WTC11 (cell line): ENCODE results near the gene MRPS6. TPM values are rescaled to one million over a fixed set of nuclear protein-coding genes. Genes with fewer than 3 reads are reported as not detected.

Source experiments
- ATAC-seq: fragments of 200-7000 bp; cut with Tn5 transposase; 2 replicates; pipeline ENCODE4 v1.10.0; 2021; ENCODE audit warnings: mild to moderate bottlenecking, moderate library complexity
- CTCF ChIA-PET: fragments of 300-600 bp; sonication (Branson Sonifier 250); formaldehyde crosslinking; loops from one replicate; lab custom pipeline; 2021; ENCODE audit warnings: antibody characterized with exemption; lab: Charles Lee
- POLR2A ChIA-PET: fragments of 350-600 bp; sonication (Branson Sonifier 250); formaldehyde crosslinking; loops from one replicate; lab custom pipeline; 2021; ENCODE audit warnings: antibody characterized with exemption; lab: Charles Lee
- DNase-seq: peaks from one replicate; pipeline ENCODE4 v3.0.0; 2021; ENCODE audit warnings: low spot score
- H3K27ac Mint-ChIP-seq: 2 replicates; pipeline ENCODE4 v1.8.0; 2021; ENCODE audit warnings: mixed read lengths
- H3K27me3 Mint-ChIP-seq: 2 replicates; pipeline ENCODE4 v1.8.0; 2021; ENCODE audit warnings: low read depth, mild to moderate bottlenecking, moderate library complexity, mixed read lengths
- H3K36me3 Mint-ChIP-seq: 2 replicates; pipeline ENCODE4 v1.8.0; 2021; ENCODE audit warnings: mixed read lengths
- H3K4me1 Mint-ChIP-seq: 2 replicates; pipeline ENCODE4 v1.8.0; 2022; ENCODE audit warnings: mixed read lengths
- H3K4me3 Mint-ChIP-seq: 2 replicates; pipeline ENCODE4 v1.8.0; 2021; ENCODE audit warnings: mild to moderate bottlenecking, moderate library complexity, mixed read lengths
- H3K9me3 Mint-ChIP-seq: 2 replicates; pipeline ENCODE4 v1.8.0; 2021; ENCODE audit warnings: mixed read lengths
- AFF4 ChIP-seq: sonication (generic); formaldehyde crosslinking; IDR thresholded peaks from 2 replicates; pipeline ENCODE4 v1.8.1; 2023; ENCODE audit warnings: mild to moderate bottlenecking, missing genetic modification reagents, borderline replicate concordance
- E2F5 ChIP-seq: sonication (generic); formaldehyde crosslinking; IDR thresholded peaks from 2 replicates; pipeline ENCODE4 v1.8.1; 2022; ENCODE audit warnings: mild to moderate bottlenecking, moderate library complexity, missing genetic modification reagents
- GRHL2 ChIP-seq: fragments of 250-450 bp; sonication (Bioruptor Pico); IDR thresholded peaks from 2 replicates; pipeline ENCODE4 v1.8.0; 2022; ENCODE audit warnings: mild to moderate bottlenecking, moderate library complexity; ENCODE audit not compliant: insufficient replicate concordance, severe bottlenecking
- KAT7 ChIP-seq: sonication (generic); formaldehyde crosslinking; IDR thresholded peaks from 2 replicates; pipeline ENCODE4 v1.8.1; 2023; ENCODE audit warnings: missing genetic modification reagents, mild to moderate bottlenecking, borderline replicate concordance
- NFE2L1 ChIP-seq: sonication (generic); formaldehyde crosslinking; IDR thresholded peaks from 2 replicates; pipeline ENCODE4 v1.8.1; 2023; ENCODE audit warnings: missing genetic modification reagents
- PREB ChIP-seq: sonication (generic); formaldehyde crosslinking; IDR thresholded peaks from 2 replicates; pipeline ENCODE4 v1.8.1; 2022; ENCODE audit warnings: mild to moderate bottlenecking, missing genetic modification reagents, moderate library complexity, borderline replicate concordance
- RELA ChIP-seq: sonication (generic); formaldehyde crosslinking; IDR thresholded peaks from 2 replicates; pipeline ENCODE4 v1.8.1; 2022; ENCODE audit warnings: missing genetic modification reagents, mild to moderate bottlenecking, borderline replicate concordance
- SMAD3 ChIP-seq: sonication (generic); formaldehyde crosslinking; IDR thresholded peaks from 2 replicates; pipeline ENCODE4 v1.8.0; 2022; ENCODE audit warnings: missing genetic modification reagents, mild to moderate bottlenecking, borderline replicate concordance
- USF2 ChIP-seq: sonication (generic); formaldehyde crosslinking; IDR thresholded peaks from 2 replicates; pipeline ENCODE4 v1.8.1; 2023; ENCODE audit warnings: mild to moderate bottlenecking, missing genetic modification reagents, moderate library complexity
- ZNF121 ChIP-seq: sonication (generic); formaldehyde crosslinking; IDR thresholded peaks from 2 replicates; pipeline ENCODE4 v1.8.0; 2023; ENCODE audit warnings: missing genetic modification reagents
- ZNF138 ChIP-seq: sonication (generic); formaldehyde crosslinking; conservative IDR thresholded peaks from 2 replicates; pipeline ENCODE4 v1.8.1; 2022; ENCODE audit warnings: mild to moderate bottlenecking, moderate library complexity, missing genetic modification reagents
- ZNF416 ChIP-seq: fragments of 250-450 bp; sonication (Bioruptor Pico); IDR thresholded peaks from 2 replicates; pipeline ENCODE4 v1.9.0; 2021; ENCODE audit warnings: mild to moderate bottlenecking, inconsistent platforms
- ZNF423 ChIP-seq: fragments of 250-450 bp; sonication (Bioruptor Pico); IDR thresholded peaks from 2 replicates; pipeline ENCODE4 v2.1.2; 2022; ENCODE audit warnings: mild to moderate bottlenecking, moderate library complexity
- total RNA-seq: library from RNA; stranded (reverse); gene quantifications from 3 replicates; pipeline ENCODE4 v1.2.3, GENCODE V29; 2021
- TF ChIP-seq, protein P1 (sequence below): sonication (generic); formaldehyde crosslinking; IDR thresholded peaks from 2 replicates; pipeline ENCODE4 v1.8.1; 2022; ENCODE audit warnings: low read depth, mild to moderate bottlenecking, moderate library complexity, missing genetic modification reagents, borderline replicate concordance

The MRPS6 gene
- total RNA-seq, 1 experiment from 2014 or later = 133 TPM

DNA sequence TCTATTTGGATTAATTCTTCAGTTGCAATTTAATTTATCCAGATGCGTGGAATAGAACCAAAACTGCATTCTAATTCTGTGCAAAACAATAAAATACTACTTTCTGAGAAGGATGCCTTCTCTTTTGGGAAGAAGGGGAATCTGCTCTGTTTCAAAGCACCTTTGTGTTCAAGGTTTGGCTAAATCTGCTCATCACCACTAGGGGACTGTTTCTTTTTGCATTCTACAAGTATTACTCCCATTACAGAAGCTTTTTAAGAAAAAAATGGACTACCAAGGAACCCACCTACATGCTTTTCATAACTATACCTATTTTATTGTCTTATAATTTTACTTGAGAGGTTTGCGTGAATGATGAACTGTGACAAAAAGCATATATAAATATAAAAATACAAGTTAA is 18.2 kb downstream of the MRPS6 start (continued):
- TF ChIP-seq NFE2L1 (no peak), SMAD3 (CRISPR knock-in tag) (no peak), RELA (no peak)

DNA sequence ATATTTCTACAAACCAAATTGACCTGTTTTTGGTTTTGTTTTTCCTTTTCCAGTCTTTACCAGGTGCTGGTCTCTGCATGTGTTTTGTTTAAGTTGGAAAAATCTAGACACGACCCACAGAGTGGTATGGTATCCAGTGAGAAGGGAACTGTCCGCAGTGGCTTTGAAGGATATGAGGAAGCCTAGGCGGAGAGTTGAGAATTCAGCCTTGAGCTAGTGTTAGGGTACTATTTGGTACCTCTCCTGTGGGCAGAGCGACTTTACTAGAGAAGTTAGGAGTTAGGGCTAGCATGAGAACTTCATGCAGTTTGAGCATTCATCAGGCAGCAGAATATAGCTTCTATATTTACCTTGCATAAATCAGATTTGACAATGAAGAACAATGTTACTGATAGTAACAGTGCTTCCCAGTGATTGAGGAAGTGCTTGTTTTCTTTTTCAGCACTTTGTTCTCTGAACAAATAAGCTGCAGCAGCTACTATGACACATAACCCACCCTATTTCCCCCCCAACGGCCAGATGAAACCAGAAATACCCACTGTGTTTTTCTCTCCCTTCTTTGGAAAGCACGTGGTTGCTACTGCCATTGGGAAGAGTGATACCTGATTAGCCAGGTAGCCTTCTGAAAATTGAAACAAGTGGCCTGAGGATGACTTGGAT is 19.0 kb downstream of the MRPS6 start:
- DNase-seq (no peak), ATAC-seq (peak; percentile 32; the same call in 1 of the 2 replicates)
- Mint-ChIP-seq H3K36me3 (peaks cover 28% of the 10 kb centered on the region), H3K9me3 (no peaks in the 10 kb centered on the region), H3K4me1 (peaks cover 32% of the 10 kb centered on the region), H3K4me3 (no peak overlapping the region)
- CTCF ChIA-PET = interaction anchor here (0.6 to 2.3 kb wide), 18 partner anchors 8 to 255 kb away, joined by 3 to 16 read pairs (median 4); partner anchors contain the start of genes MRPS6 and SLC5A3
- TF ChIP-seq ZNF138 (CRISPR knock-in tag) (no peak), ZNF423 (CRISPR knock-in tag) (no peak)
- TF ChIP-seq, all 79 proteins: peak for 0
- no peaks in the 10 kb centered on the region for H3K27me3 Mint-ChIP-seq
- H3K27ac Mint-ChIP-seq = peak overlapping the region; percentile 73
- POLR2A ChIA-PET = no interaction called here

DNA sequence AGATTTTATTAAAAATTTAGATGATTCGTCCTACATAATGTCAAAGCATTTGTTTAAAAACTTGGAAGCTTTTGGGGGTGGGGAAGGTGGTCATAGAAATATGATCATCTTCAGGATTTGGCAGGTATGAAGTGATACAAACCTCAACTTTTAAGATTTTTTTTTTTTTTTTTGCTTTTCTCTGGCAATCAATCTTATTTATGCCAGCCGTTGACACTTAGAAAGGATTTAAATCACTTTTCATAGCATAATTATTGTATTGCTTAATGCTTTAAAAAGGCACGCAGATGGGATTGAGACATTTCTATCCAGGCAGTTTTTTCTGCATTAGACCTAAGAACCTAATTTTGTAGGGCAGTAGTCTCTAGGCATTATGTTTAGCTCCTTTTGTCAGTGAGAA is 19.7 kb downstream of the MRPS6 start:
- TF ChIP-seq AFF4 = no peak
- TF ChIP-seq GRHL2 = no peak
- TF ChIP-seq ZNF121 (CRISPR knock-in tag) = no peak
- no peak for TF ChIP-seq KAT7 (CRISPR knock-in tag)
- no peak for TF ChIP-seq ZNF416 (CRISPR knock-in tag)
- DNase-seq (no peak), ATAC-seq (no peak)
- CTCF ChIA-PET = interaction anchor here (1.2 to 1.9 kb wide), 6 partner anchors 7 to 255 kb away, joined by 3 to 12 read pairs (median 4); no protein-coding TSS in a partner anchor
- Mint-ChIP-seq H3K9me3 (no peaks in the 10 kb centered on the region), H3K27ac (no peak overlapping the region), H3K36me3 (peaks cover 28% of the 10 kb centered on the region), H3K4me1 (peaks cover 38% of the 10 kb centered on the region), H3K4me3 (no peak overlapping the region), H3K27me3 (no peaks in the 10 kb centered on the region)
- POLR2A ChIA-PET = no interaction called here

DNA sequence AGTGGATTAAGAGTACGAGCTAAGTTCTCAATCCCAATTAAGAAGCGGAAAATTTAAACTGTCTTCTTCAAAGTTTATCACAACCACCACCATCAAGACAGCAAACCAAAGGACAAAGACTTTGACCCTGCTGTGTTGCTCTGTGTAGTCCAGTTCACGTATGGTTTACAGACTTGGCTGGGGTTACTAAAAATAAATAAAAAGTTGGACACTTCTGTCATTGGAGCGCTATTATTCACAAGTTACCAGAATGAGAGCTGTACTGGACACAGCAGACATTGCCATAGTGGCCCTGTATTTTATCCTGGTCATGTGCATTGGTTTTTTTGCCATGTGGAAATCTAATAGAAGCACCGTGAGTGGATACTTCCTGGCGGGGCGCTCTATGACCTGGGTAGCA is 21.6 kb downstream of the MRPS6 start:
- POLR2A ChIA-PET = no interaction called here
- Mint-ChIP-seq H3K27ac (peak overlapping the region; percentile 47; the same call in 1 of the 2 replicates), H3K9me3 (no peaks in the 10 kb centered on the region), H3K36me3 (peaks cover 28% of the 10 kb centered on the region), H3K27me3 (no peaks in the 10 kb centered on the region), H3K4me3 (no peak overlapping the region), H3K4me1 (peaks cover 52% of the 10 kb centered on the region)
- ATAC-seq (no peak), DNase-seq (no peak)
- CTCF ChIA-PET = interaction anchor here (0.7 to 2.0 kb wide), 3 partner anchors 34 to 171 kb away, joined by 3 to 5 read pairs (median 4); no protein-coding TSS in a partner anchor
- TF ChIP-seq, protein P1, sequence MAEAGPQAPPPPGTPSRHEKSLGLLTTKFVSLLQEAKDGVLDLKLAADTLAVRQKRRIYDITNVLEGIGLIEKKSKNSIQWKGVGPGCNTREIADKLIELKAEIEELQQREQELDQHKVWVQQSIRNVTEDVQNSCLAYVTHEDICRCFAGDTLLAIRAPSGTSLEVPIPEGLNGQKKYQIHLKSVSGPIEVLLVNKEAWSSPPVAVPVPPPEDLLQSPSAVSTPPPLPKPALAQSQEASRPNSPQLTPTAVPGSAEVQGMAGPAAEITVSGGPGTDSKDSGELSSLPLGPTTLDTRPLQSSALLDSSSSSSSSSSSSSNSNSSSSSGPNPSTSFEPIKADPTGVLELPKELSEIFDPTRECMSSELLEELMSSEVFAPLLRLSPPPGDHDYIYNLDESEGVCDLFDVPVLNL (CRISPR knock-in tag) = no peak
- TF ChIP-seq AFF4 = no peak
- no peak for TF ChIP-seq E2F5
- TF ChIP-seq USF2 (CRISPR knock-in tag) = no peak
- TF ChIP-seq PREB = no peak
